IPS-NIHi7 (cell line): ENCODE results near the gene PLCH1.

Experiments used
- DNase-seq: peaks from one replicate; pipeline ENCODE4 v3.0.0; 2012; ENCODE audit warnings: mixed read lengths; ENCODE audit errors: extremely low spot score

PLCH1 gene

GRCh38 chr3:155548195-155548594, 196.7 kb downstream of the PLCH1 start:
- no peak for DNase-seq

- DNase-seq = no peak
These were observed 209.8 kb downstream of the PLCH1 start for GRCh38 chr3:155535098-155535497.

DNA sequence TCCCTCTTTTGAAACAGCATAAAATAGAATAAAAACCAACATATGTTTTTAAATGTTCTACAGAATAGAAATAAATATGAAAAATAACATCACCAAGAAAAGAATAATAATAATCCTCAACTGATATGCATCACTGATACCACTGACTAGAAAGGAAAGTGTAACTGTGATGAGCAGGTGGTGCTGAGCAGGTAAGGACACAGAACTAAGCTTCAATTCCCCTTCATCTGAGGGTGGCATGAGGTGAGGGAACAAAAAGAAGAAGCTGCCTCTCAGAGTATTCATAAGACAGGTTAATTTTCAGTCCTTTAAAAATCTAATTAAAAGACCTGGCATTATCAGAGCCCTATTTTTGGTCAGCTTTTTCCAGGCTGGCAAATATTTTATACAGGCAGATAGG, 216.3 kb downstream of the PLCH1 start:
- DNase-seq = no peak

GRCh38 chr3:155525324-155525833, 219.5 kb downstream of the PLCH1 start:
- no peak for DNase-seq

DNA sequence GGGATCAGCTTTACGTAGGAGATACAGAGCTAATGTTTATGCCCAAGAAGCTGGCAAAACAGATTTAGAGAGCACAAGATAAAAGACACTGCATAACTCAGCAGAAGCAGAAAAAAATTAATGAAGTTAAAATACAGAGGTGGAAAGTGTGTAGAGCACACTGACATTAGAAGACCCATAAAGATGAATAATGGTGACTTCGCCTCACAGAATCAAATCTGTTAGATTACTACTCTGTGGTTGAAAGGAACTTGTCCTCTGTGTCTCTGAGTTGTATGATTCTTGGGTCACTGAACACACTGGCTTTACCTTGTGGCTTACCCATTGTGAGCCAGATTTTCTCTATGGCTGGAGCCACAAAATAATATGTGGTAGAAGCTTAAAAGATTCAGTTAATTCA, 224.4 kb downstream of the PLCH1 start:
- no peak for DNase-seq

DNA sequence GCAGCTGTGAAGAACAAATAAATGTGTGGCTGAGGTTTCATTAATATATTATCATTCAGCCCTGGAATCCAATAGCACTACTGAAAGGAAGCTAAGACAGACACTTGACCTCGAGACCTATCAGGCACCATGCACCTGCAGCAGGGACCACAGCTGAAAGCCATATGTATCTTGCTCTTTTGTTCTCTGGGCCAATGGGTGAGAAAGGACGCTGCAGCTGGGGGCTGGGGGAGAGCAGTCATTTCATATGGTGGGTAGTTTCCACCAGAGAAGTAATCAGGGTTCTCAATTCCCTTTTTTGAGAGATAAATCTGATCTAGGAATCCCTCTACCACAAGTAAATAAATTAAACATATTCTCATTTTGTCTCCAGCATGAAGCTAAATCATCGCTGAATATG, 225.8 kb downstream of the PLCH1 start:
- DNase-seq = no peak

- no peak for DNase-seq
These were observed 227.0 kb downstream of the PLCH1 start for GRCh38 chr3:155517903-155518302.

DNA sequence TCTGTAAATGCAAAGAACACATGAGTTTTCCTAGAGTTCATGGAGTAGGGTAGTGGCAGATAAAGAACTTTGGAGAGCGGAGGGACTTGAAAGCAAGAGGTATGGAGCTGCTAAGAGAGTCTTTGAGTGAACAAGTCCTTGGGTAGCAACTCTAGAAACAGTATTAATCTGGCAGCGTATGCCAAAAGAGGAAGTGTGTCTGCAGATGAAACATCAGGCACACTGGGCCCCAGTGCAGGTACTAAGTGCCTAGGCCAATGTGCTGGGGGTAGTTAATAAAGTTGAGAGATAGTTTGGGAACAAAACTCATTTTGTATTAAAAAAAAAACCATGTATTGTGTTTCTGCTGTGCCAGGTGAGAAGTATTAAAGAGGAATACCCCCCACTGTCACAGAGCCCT, 228.4 kb downstream of the PLCH1 start:
- DNase-seq = no peak

DNA sequence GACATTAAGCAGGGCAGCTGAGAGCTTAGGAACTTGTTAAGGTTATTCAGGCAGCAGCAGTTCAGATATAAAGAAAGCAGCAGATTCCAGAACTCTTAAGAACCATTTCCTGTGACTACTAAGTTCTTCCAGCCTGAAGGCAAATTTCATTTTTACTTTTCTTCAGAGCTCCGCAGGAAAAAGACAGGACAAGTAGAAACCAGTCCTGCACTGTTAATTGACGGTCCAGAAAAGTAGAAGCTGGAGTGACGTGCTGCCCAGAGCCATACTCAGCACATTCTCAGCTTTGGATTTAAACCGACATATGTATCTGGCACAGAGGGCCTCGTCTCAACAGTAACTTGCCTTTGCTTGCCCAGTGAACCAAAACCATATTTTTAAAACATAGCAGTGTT, 232.0 kb downstream of the PLCH1 start:
- DNase-seq = no peak

DNA sequence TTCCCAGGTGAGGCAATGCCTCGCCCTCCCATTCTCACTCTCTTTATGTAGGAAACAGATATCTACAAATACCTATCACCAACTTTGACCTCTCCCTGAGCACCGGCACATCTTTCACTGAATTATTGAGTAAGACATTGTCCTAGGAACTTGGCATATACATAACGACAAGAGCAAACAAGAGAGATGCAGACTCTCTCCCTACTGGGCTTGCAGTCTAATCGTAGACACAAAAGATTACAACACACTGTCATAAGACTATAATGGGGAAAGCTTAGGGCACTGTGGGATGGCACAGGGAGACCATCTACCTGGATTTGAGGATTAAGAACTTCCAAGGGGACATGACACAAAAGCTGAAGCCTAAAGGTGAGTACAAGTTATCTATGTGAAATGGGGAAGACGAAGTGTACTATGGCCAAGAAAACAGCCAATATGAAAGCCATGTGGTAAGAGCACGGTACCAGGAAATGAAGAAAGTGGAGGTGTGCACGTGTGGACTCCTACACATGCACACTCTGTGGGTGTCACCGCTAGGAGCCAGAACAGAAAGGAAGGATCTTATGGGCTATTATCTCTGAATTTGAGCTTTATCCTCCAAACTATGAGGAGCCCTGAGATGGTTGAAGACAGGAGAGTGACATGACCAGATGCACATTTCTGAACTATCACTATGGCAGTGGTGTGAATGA, 232.6 kb downstream of the PLCH1 start:
- DNase-seq = no peak

DNA sequence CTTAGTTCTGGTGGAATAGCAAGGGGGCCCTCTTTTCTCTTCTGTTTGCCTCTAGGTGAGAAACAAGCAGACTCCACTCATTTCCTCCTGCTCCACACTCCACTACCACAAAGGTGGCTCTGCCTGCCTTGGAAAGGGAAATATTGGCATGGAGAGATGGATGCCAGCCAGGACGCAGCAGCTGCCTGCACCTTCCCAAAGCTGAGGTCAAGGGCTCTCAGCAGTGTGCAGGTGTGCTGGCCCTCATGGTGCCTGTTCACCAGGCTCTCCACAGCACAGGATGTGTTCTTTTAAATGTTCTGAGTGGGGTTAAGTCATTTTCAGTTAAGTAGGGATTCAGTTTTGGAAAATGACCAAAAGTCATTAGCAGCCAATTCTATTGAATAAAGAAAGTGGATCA, 240.2 kb downstream of the PLCH1 start:
- no peak for DNase-seq

GRCh38 chr3:155502630-155503029, 242.2 kb downstream of the PLCH1 start:
- no peak for DNase-seq

DNA sequence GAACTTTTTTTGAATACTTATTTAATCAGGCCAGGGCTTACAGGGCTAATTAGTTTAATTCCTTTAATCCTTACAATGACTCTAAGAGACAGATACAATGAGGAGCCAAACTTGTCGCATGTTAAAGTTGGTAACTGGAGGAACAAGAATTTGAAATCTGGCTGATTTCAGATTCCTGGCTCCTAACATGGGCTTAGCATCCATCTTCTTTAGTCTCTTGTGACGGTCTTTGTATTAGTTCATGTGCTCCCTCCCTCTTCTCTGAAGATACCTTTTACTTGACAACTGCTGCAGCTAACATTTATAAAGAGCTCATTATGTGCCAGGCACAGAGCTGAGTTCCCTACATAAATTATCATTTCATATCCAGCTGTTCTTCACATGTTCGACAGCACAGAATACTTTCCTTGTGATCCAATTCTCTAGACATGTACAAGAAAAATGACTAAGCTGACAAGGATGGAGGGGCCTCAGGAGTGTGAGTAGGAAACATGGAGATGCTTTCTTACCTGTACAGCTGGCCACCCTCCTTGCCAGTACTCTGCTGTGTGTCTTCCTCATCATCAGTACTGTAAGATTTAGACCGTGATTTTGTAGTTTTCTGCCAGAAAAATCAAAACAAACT, 244.6 kb downstream of the PLCH1 start:
- DNase-seq = no peak

DNA sequence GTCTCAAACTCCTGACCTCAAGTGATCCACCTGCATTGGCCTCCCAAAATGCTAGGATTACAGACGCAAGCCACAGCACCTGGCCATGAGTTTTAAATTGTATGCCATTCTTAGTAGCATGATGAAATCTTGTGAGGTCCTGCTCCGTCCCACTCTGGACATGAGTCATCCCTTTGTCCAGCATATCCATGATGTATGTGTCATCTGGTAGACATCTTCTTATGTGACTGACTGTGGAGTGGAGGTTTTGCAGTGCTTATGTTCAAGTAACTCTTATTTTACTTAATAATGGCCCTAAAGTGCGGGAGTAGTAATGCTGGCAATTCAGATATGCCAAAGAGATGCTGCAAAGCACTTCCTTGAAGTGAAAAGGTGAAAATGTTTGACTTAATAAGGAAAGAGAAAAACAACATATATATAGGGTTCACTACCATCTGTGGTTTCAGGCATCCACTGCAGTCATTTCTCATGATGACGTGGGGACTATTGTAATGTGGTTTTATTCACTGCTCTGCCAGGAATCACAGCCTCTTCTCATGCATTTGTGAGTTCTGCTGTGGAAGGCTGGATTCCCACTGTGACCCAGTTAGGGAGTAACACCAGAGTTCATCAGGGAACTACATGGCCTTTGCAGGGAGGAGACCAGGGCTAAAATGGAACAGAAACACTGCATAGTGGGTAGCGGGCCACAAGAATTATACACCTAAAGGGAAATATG, 246.8 kb downstream of the PLCH1 start:
- no peak for DNase-seq

DNA sequence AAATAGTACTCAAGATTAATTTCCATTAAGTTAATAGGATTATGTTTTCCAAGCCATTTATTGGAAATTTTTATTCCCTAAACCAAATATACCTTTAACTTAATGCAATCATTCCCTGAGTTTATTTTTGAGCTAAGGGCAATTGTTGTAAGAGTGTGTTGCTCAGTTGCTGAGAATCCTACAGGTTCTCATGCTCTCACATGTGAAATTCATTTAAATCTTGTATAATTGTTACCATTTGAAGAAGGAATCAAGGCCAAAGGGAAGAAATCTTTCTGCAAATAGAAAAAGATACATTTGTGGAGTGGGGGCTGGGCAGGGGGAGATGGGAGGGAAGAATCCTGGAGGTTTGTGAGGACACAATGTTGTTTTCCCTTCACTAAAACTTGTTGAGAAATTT, 248.7 kb downstream of the PLCH1 start:
- DNase-seq = no peak

GRCh38 chr3:155495387-155495786, 249.5 kb downstream of the PLCH1 start:
- no peak for DNase-seq

GRCh38 chr3:155494332-155494731, 250.5 kb downstream of the PLCH1 start:
- no peak for DNase-seq

DNA sequence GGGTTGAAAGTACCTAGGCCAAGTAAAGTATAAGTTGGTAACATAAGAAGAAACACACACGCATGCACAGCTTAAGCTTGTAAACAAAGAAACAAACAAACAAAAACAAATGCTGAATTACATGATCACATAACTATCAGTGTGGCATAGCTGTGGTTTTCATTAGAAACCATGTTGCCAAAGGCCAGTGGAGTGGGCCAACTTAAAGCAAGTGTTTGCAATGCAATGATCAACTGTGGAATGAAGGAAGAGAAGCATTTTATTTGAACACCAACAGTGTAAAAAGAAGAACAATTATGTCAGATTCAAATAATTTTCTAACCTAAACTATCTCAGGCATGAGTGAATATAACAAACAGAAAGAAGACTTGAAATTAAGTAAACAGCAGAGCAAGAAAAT, 252.0 kb downstream of the PLCH1 start:
- no peak for DNase-seq

GRCh38 chr3:155491696-155492095, 253.2 kb downstream of the PLCH1 start:
- no peak for DNase-seq

DNA sequence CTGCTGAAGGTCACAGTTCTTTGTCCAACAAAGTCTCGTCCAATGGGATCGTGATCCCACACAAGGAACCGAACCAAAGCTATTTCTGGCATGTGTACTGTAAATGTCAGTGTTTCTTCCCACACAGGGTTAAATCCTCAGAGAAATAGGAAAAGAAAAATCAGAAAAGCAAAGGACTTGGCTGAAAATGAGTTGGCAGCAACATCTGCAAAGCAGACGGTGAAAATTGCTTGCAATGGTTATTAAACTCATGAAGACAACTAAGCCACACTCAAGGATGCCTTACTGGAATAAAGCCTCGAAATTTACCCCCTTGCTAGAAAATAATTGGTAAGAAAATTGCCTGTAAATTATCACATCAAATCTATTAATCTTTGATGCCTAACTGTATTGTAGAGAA, 256.2 kb downstream of the PLCH1 start:
- no peak for DNase-seq

- DNase-seq = no peak
These were observed 259.0 kb downstream of the PLCH1 start for GRCh38 chr3:155485897-155486296.

- DNase-seq = no peak
These were observed 263.3 kb downstream of the PLCH1 start for GRCh38 chr3:155481591-155481990.

GRCh38 chr3:155481089-155481488, 263.8 kb downstream of the PLCH1 start:
- no peak for DNase-seq
